Mucosa of stomach (tissue), 1 donor: Measurements from ENCODE around the gene GAB3.
A peak's percentile ranks its signal among the peaks of the same experiment; 100 is the strongest.

ENCODE experiments used
- H3K27me3 ChIP-seq: one replicate; pipeline ENCODE4 v1.7.0; 2013; ENCODE audit warnings: mild to moderate bottlenecking, low read length; ENCODE audit not compliant: control insufficient read depth, insufficient read depth
- H3K36me3 ChIP-seq: one replicate; pipeline ENCODE4 v1.7.0; 2013; ENCODE audit warnings: low read length; ENCODE audit not compliant: control insufficient read depth, insufficient read depth
- H3K4me1 ChIP-seq: one replicate; pipeline ENCODE4 v1.7.0; 2013; ENCODE audit warnings: mild to moderate bottlenecking, low read length; ENCODE audit not compliant: control insufficient read depth, insufficient read depth
- H3K4me3 ChIP-seq: one replicate; pipeline ENCODE4 v1.7.0; 2013; ENCODE audit warnings: low read length
- H3K9ac ChIP-seq: one replicate; pipeline ENCODE4 v1.7.0; 2013; ENCODE audit warnings: mild to moderate bottlenecking, low read length, moderate library complexity
- H3K9me3 ChIP-seq: one replicate; pipeline ENCODE4 v1.7.0; 2013; ENCODE audit warnings: mild to moderate bottlenecking, low read length, moderate library complexity; ENCODE audit not compliant: control insufficient read depth
- donor health status: Pancreatic carcinoma.

GAB3 gene

GRCh38 chrX:154776753-154777152 lies 25.9 kb upstream of the GAB3 start:
- Histone ChIP-seq H3K9ac (no peak overlapping the region), H3K27me3 (no peaks in the 10 kb centered on the region), H3K4me3 (no peak overlapping the region), H3K36me3 (peaks cover 5% of the 10 kb centered on the region), H3K9me3 (no peaks in the 10 kb centered on the region), H3K4me1 (no peaks in the 10 kb centered on the region)

- H3K9ac ChIP-seq, result no peak overlapping the region
- H3K36me3 ChIP-seq, result peaks cover 5% of the 10 kb centered on the region
- H3K4me1 ChIP-seq, result no peaks in the 10 kb centered on the region
- H3K4me3 ChIP-seq, result no peak overlapping the region
- no peaks in the 10 kb centered on the region for H3K9me3 ChIP-seq
- H3K27me3 ChIP-seq, result no peaks in the 10 kb centered on the region
These were observed 24.8 kb upstream of the GAB3 start for GRCh38 chrX:154775419-154776349.

- H3K36me3 ChIP-seq, result peaks cover 5% of the 10 kb centered on the region
- H3K27me3 ChIP-seq, result no peaks in the 10 kb centered on the region
These were observed 23.7 kb upstream of the GAB3 start for GRCh38 chrX:154774622-154775021.

GRCh38 chrX:154762537-154763296 lies 11.8 kb upstream of the GAB3 start, which contains the start of gene DKC1:
Gene DKC1 (plus strand): TSS chrX:154762864. CDS start chrX:154762966, 102 bp downstream.
- Histone ChIP-seq H3K4me1 (no peaks in the 10 kb centered on the region), H3K4me3 (peak within 1 kb of the TSS; percentile 46), H3K9ac (peak within 1 kb of the TSS; percentile 57), H3K9me3 (no peaks in the 10 kb centered on the region), H3K27me3 (no peaks in the 10 kb centered on the region), H3K36me3 (no peaks in the 10 kb centered on the region)

More at GRCh38 chrX:154774622-154775021, 23.7 kb upstream of the GAB3 start:
- Histone ChIP-seq H3K4me1 (no peaks in the 10 kb centered on the region), H3K9me3 (no peaks in the 10 kb centered on the region), H3K4me3 (no peak overlapping the region), H3K9ac (no peak overlapping the region)

GRCh38 chrX:154761977-154762536 lies 11.2 kb upstream of the GAB3 start:
- Histone ChIP-seq H3K9me3 (no peaks in the 10 kb centered on the region), H3K4me1 (no peaks in the 10 kb centered on the region), H3K27me3 (no peaks in the 10 kb centered on the region), H3K4me3 (no peak overlapping the region), H3K9ac (peak overlapping the region; percentile 47), H3K36me3 (no peaks in the 10 kb centered on the region)

GRCh38 chrX:154758696-154759095 lies 7.8 kb upstream of the GAB3 start:
- H3K9ac ChIP-seq, result no peak overlapping the region
- no peaks in the 10 kb centered on the region for H3K27me3 ChIP-seq
- H3K9me3 ChIP-seq, result no peaks in the 10 kb centered on the region
- no peak overlapping the region for H3K4me3 ChIP-seq
- no peaks in the 10 kb centered on the region for H3K4me1 ChIP-seq
- H3K36me3 ChIP-seq, result no peaks in the 10 kb centered on the region

- Histone ChIP-seq H3K27me3 (peaks cover 32% of the 10 kb centered on the region), H3K9ac (no peak overlapping the region), H3K36me3 (no peaks in the 10 kb centered on the region), H3K9me3 (no peaks in the 10 kb centered on the region), H3K4me1 (peaks cover 11% of the 10 kb centered on the region), H3K4me3 (no peak overlapping the region)
These were observed 893 bp upstream of the GAB3 start for GRCh38 chrX:154751669-154752271.

- no peak overlapping the region for H3K9ac ChIP-seq
These were observed 359 bp upstream of the GAB3 start for GRCh38 chrX:154751203-154751668.

GRCh38 chrX:154749856-154750255 lies 1.0 kb downstream of the GAB3 start:
- Histone ChIP-seq H3K27me3 (peaks cover 32% of the 10 kb centered on the region), H3K9ac (no peak overlapping the region), H3K4me1 (peaks cover 11% of the 10 kb centered on the region), H3K4me3 (no peak overlapping the region), H3K36me3 (no peaks in the 10 kb centered on the region), H3K9me3 (no peaks in the 10 kb centered on the region)

More at GRCh38 chrX:154751203-154751668, 359 bp upstream of the GAB3 start:
- Histone ChIP-seq H3K36me3 (no peaks in the 10 kb centered on the region), H3K4me1 (peaks cover 11% of the 10 kb centered on the region), H3K27me3 (peaks cover 32% of the 10 kb centered on the region), H3K4me3 (no peak overlapping the region), H3K9me3 (no peaks in the 10 kb centered on the region)

GRCh38 chrX:154748712-154749339 lies 2.1 kb downstream of the GAB3 start:
- Histone ChIP-seq H3K4me1 (peaks cover 11% of the 10 kb centered on the region), H3K9ac (no peak overlapping the region), H3K4me3 (no peak overlapping the region), H3K27me3 (peaks cover 32% of the 10 kb centered on the region), H3K9me3 (no peaks in the 10 kb centered on the region), H3K36me3 (no peaks in the 10 kb centered on the region)

- no peak overlapping the region for H3K4me3 ChIP-seq
- H3K9ac ChIP-seq, result no peak overlapping the region
- no peaks in the 10 kb centered on the region for H3K27me3 ChIP-seq
- H3K4me1 ChIP-seq, result no peaks in the 10 kb centered on the region
- H3K9me3 ChIP-seq, result no peaks in the 10 kb centered on the region
- no peaks in the 10 kb centered on the region for H3K36me3 ChIP-seq
These were observed 8.3 kb downstream of the GAB3 start for GRCh38 chrX:154742613-154743012.
